ENCODE data around the gene MBD3L1.

Gene MBD3L1

DNA sequence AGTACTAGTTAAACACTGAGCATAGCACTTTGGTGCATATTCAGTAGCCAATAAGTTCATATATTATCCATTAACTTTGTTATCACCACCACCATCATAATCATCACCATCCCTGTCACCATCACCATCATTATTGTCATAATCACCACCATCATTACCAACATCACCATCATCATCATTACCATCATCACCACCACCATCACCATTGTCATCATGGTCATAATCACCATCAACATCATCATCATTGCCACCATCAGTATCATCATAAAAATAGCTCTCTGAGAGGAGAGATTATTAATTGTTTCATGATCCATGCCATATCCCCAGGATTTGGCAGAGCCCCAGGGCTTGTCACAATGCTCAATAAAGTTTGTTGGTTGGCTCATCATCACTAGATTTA is 49.3 kb downstream of the MBD3L1 start:
- no peak for DNase-seq (ENCODE audit: low read depth)

DNA sequence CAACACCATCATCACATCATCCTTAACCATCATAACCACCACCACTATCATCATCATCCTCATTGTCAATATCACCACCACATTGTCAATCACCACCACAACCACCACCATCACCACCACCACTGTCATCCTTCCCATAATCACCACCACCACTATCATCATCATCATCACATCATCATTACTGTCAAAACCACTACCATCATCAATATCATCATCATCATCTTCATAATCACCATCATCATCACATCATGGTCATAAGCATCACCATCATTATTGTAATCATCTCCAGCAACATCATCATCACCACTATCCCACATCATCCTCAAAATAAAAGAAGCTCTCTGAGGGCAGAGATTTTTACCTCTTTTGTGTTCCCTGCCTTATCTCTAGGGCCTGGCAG is 52.2 kb downstream of the MBD3L1 start:
- no peak for DNase-seq (ENCODE audit: low read depth)

DNA sequence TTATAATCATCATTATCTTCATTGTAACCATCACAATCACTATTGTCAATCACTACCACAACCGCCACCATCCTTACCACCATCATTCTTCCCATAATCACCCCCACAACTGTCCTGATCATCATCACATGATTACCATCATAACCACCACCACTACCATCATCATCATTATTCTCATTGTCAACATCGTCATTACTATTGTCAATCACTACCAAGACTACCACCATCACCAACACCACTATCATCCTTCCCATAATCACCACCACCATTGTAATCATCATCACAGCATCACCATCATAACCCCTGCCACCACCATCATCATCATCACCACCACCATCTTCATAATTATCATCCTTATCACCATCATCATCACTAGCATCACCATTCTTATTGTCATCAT is 55.2 kb downstream of the MBD3L1 start:
- no peak for DNase-seq (ENCODE audit: low read depth)

DNA sequence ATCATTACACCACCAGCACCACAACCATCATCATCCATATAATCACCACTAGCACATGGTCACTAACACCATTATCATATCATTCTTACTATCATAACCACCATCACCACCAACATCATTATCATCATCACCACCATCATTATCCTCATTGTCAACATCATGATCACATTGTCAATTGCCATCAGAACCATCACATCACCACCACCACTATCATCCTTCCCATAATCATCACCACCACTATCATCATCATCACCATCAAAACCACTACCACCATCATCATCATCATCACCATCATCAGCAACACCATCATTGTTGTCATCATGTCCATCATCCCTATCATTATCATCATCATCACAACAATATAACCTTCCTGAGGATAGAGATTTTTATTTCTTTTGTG is 58.1 kb downstream of the MBD3L1 start:
- no peak for DNase-seq (ENCODE audit: low read depth)

Data from activated T-helper 9 cell treated with anti-CD3 and anti-CD28 coated beads, Interleukin-2, amount 50 U/mL, for 16 hours (primary cell).